NCI-H82 treated with DMSO at 0.1 percent for 48 hours (cell line): ENCODE results near the gene NMBR.
"Not testable (repeated sequence)": the region's sequence is repeated elsewhere in the genome, so short reads cannot be mapped to it uniquely, and the experiment has no call there.

Source experiments
- DNase-seq: peaks from one replicate; lab custom pipeline; 2025; ENCODE audit not compliant: unreplicated experiment; lab: John Stamatoyannopoulos, UW

Gene NMBR

DNA sequence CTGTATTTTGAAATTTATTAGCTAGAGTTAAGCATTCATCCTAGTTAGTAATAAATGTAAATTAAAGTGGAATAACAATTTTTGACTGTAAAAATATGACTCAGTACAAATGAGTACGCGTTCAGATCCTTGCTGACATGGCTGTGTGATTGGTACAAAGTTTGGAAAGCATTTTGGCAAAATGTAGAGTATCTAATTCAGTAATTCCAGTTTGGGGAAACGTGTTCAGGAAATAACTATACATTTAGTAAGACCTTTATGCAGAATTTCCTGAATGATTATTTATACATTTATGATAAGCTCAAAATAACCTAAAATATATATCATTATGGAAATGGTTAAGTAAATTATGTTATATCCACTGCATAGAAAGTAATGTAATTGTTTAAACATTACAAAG lies 8.2 kb upstream of the NMBR start:
- no peak for DNase-seq

GRCh38 chr6:142154336-142154735 lies 7.4 kb upstream of the NMBR start:
- DNase-seq = no peak

GRCh38 chr6:142153196-142153595 lies 6.3 kb upstream of the NMBR start:
- no peak for DNase-seq

- no peak for DNase-seq
These were observed 5.8 kb upstream of the NMBR start for GRCh38 chr6:142152746-142153145.

- DNase-seq = not testable (repeated sequence)
These were observed 5.4 kb downstream of the NMBR start for GRCh38 chr6:142141531-142141930.

DNA sequence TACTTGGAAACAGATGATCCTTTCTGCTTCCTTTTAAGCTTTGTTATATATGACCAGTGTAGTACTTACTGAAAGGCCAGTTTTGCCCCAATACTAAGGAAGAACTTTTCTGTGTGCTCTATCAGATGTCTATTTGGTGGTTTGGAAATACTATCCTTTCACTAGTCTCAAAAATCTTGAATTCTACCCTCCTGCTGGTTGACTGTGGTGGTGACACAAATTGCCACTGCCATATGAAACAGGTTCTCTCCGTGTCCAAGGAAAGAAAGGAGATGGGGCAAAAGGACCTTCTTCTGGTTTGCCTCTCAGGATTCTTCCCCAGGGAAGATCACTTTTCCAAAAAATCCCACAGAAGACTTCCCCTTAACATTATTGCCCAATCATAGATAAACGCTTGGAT lies 8.0 kb downstream of the NMBR start:
- no peak for DNase-seq

DNA sequence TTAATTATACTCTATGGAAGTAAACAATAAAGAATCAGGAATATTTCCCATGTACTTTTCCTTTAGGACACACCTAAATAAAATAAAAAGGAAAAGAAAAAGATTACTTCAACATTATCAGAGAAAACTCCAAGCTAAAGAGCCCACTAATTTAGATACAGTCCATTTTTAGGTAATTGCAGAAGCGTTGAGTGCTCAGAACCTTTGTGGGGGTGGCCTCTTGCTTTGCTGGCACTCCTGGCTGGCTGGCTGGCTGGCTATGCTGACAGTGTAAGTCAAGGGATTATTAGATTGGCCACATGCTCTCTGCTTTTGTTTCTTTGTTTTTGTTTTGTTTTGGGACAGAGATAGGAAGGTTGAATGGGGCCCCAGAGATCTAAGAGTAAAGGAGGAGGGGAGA lies 14.3 kb downstream of the NMBR start, which contains the start of gene GJE1:
Gene GJE1, plus strand, starts transcription at position 301 of the 400 bp plus-strand sequence. CDS start 234 bp downstream, outside the sequence.
- DNase-seq = no peak

GRCh38 chr6:142130814-142131213 lies 16.1 kb downstream of the NMBR start:
- DNase-seq = no peak

DNA sequence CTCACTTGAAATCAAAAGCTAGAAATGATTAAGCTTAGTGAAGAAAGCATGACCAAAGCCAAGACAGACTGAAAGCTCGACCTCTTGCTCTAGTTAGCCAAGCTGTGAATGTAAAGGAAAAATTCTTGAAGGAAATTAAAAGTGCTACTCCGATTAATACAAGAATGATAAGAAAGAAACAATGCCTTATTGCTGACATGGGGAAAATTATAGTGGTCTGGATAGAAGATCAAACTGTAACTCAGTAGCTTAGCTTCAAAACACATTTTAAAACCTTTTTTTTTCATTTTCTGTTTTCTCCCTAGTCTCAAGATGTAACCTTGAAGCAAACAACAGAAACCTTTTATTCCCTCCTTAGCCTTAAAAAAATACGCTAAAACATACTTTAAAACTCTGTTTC lies 25.6 kb downstream of the NMBR start:
- DNase-seq = no peak

DNA sequence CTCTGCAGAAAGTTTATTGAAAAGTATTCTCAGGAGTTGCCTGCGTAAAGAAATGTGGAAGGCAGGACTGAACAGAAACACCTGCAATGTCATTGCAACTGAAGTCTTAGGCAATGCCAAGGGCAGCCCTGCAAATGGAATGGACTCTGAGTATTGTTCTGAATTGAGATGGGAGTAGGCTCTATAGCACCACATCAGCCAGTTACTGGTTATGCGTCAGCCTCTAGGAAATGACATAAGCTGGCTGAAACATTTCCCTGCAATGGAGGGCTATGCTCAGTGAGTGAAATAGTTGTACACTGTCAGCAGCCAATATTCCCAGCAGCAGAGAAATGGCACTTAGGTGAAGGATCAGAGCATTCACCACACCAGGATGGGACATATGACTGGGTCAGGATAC lies 28.0 kb downstream of the NMBR start:
- DNase-seq = no peak

DNA sequence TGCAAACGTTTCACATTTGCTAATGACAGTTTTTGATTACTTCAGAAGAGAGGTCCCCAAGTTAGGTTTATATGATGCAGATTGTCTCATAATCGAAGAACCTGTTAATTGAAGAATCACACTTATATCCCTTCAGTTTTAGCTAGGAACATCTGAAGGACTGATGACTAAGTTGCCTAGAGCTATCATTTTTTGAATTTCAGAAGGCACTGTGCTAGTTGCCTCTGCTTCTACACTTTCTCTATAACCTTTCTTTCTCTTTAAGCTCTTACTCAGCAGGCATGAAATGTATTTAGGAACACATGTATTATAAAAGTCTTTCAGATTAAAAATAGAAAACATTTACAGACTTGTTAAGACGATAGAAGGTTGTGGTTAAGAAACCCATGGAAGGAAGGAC lies 28.6 kb downstream of the NMBR start:
- no peak for DNase-seq

GRCh38 chr6:142117366-142117765 lies 29.6 kb downstream of the NMBR start:
- DNase-seq = no peak

GRCh38 chr6:142112451-142113061 lies 34.4 kb downstream of the NMBR start:
- peak; percentile 59 for DNase-seq

- not testable (repeated sequence) for DNase-seq
These were observed 36.1 kb downstream of the NMBR start for GRCh38 chr6:142110820-142111219.

DNA sequence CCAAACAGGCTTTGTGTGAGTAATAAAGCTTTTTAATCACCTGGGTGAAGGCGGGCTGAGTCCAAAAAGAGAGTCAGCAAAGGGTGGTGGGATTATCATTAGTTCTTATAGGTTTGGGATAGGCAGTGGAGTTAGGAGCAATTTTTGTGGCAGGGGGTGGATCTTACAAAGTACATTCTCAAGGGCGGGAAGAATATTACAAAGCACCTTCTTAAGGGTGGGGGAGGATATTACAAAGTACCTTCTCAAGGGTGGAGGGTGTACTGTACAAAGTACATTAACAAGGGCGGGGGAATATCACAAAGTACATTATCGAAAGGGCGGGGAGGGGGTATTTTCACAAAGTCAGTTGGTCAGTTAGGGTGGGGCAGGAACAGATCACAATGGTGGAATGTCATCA lies 42.1 kb downstream of the NMBR start:
- not testable (repeated sequence) for DNase-seq

DNA sequence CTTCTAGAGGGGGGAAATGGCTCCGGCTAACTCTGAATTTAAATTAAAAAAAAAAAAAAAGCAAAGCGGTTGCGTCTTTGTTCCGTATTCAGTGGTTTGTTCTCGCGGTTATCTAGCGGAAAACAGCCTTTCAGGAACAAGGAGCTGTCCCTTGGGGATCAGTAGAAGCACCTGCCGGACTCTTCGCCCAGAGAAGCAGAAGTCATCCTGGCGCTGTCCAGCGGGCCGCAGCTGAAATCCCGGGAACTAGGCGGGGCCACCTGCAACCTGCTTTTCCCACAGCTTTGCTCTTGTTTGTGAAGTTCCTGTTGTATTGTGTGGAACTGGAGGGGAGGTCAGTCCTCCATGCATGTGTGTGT lies 58.1 kb downstream of the NMBR start:
- no peak for DNase-seq

DNA sequence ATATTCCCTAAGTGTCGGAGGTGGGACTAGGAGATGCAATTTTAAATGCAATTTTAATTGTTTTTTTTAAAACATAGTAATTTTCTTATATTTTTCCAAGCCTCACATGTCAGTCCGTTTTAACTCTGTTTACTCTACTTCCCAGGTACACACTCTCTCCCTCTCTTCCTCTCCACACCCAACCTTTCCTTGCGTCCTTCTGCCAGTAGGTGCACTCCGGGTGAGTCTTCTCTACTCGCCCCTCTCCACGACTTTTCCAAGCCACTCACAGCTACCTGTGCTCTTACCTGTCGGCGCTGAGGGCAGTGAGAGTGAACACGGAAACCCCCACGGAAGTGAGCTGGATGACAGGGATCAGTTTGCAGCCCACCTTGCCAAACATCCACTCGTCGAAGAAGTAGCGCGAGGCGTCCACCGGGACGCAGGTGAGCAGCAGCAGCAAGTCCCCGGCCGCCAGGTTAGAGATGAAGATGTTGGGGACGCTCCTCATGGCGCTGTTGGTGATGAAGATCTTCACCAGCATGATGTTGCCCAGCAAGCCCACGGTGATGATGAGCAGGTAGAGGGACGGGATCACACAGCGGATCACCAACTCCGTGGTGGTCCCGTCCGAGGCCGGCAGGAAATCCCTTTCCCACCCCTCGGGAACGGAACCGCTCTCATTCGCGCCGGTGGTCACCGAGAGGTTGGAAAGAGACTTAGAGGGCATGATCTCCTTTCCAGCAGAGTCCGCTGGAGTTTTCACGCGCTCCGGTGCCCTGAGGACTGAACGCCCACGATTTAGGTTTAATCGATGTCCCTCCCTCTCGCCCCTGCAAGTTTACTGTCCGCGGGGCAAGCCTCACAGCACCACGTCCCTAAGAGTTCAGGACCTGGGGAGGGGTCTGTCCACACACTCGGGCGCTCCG lies 58.7 kb downstream of the NMBR start:
- DNase-seq = no peak

DNA sequence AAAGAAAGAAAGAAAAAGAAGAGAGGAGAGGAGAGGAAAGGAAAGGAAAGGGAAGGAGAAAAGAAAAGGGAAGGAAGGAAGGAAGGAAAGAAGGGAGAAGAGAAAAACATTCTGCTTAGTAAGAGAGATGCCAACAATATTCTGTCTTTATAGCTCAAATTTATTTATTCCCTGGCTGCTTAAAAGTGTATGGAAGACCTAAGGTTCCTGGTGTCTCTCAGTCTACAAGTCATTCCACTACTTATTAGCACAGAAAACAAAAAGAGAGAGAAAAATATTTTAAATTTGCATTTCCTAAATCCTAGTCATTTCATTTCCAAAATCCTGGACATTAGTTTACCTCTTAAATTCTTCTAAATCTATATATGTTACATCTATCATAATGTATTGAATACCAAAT lies 67.8 kb downstream of the NMBR start:
- DNase-seq = no peak

GRCh38 chr6:142075516-142076101 lies 71.3 kb downstream of the NMBR start:
- no peak for DNase-seq

GRCh38 chr6:142074516-142074915 lies 72.4 kb downstream of the NMBR start:
- no peak for DNase-seq

GRCh38 chr6:142071981-142072380 lies 74.9 kb downstream of the NMBR start:
- no peak for DNase-seq

GRCh38 chr6:142068416-142068815 lies 78.5 kb downstream of the NMBR start:
- no peak for DNase-seq
